NCI-H526 treated with DMSO at 0.1 percent for 48 hours (cell line): ENCODE data around the gene UBE2V1.
"Not testable (repeated sequence)": the region's sequence is repeated elsewhere in the genome, so short reads cannot be mapped to it uniquely, and the experiment has no call there.

ENCODE experiments used
- DNase-seq: peaks from one replicate; lab custom pipeline; 2025; lab: John Stamatoyannopoulos, UW

The UBE2V1 gene

DNA sequence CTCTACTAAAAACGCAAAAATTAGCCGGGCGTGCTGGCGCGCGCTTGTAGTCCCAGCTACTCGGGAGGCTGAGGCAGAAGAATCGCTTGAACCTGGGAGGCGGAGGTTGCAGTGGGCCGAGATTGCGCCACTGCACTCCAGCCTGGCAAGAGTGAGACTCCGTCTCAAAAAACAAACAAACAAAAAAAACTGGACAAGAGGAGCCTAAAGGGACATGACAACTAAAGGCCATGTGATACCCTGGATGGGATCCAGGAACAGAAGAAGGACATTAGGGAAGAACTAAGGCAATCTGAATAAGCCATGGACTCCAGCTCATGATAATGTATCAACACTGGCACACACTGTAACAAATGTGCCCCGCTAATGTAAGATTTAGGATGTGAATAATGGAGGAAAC lies 24.8 kb upstream of the UBE2V1 start:
- DNase-seq: not testable (repeated sequence)

- DNase-seq: no peak
Observed at GRCh38 chr20:50136822-50137599, 24.1 kb upstream of the UBE2V1 start.

- not testable (repeated sequence) for DNase-seq
Observed at GRCh38 chr20:50135157-50135556, 22.2 kb upstream of the UBE2V1 start.

- no peak for DNase-seq
Observed at GRCh38 chr20:50133474-50134217, 20.7 kb upstream of the UBE2V1 start.

DNA sequence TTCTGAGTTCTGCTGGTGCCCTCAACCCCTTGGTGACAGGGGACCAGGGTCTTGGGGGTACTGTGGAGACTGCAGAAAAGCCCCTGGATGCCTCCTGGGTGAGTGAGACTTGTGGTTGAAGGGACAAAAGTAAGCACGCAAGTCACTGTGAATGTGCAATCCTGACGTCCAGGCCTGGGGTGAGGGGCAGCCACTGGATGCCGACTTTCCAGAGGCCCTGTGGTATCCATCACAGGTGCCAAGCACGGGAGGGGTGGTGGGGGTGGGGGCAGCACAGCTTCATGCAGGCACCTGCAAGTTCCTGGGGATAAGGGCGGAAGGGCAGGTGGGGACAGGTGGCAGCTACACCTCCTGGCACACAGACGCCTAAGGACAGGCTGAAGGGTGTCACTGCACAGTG lies 20.1 kb upstream of the UBE2V1 start:
- DNase-seq: no peak

DNA sequence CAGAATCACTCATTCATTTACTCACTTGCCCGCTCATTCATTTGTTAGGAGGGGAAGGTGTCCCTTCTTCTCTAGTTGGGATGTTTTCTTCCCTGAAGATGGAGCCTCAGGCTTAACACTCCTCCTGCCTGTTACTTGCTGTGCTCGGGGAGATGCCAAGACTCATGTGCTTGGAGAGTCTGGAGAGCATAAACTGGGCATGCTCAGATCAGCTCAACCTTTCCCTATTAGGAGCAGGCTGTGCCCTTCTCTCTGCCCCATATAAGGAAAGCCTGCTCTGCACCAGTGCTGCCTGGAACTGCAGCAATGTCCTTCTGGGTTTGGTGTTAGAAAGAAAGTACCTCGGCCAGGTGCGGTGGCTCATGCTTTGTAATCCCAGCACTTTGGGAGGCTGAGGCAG lies 18.0 kb upstream of the UBE2V1 start:
- no peak for DNase-seq

GRCh38 chr20:50130356-50130723 lies 17.4 kb upstream of the UBE2V1 start:
- no peak for DNase-seq

DNA sequence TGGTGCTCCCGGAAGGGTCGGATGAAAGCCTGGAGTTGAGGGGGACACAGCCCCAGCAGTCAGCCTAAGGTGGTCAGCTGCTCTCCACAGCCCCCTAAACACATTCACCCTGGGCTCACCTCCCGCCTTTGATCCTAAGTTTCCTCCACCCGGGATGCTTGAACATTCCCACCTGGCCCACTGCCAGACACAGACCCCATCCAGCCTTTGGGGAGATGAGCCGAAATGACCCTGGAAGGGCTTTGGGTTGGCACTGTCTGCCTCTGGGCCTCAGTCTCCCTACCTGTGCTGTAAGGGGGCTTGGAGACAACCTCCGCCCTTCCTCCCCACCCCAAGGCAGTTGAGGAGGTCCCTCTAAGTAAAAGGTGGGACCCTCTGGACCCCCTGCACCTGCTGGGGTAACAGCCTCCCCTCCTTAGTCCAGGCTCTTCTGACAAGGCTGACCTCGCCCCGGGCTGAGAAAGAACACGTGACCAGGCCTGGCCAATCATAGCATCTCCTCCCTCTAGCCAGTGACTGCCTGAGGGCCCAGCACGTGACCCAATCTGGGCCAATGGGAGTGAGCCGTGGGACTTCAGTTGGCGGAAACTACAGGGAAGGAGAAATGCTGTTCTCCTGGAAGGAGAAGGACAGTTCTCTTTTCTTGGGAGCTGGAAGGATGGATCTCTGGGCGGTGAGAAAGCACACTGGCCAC lies 16.9 kb upstream of the UBE2V1 start:
- no peak for DNase-seq

DNA sequence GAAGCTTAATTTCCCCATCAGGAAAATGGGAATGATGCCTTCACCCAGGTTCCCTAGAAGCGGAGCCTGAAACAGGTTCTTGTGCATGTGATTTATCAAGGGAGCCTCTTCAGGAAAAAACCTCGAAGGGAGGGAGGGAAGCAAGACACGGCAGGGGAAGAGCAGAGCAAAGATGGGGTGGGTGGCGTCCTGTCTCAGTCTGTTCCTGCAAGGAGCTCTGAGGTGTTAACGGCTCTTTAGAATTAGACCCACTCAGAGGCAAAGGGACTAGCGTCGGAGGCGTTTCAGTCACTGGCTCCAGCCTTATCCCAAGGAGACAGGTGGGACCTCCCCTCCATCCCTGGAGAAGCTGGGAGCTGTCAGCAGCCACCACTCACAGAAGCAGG lies 15.6 kb upstream of the UBE2V1 start:
- DNase-seq: no peak

DNA sequence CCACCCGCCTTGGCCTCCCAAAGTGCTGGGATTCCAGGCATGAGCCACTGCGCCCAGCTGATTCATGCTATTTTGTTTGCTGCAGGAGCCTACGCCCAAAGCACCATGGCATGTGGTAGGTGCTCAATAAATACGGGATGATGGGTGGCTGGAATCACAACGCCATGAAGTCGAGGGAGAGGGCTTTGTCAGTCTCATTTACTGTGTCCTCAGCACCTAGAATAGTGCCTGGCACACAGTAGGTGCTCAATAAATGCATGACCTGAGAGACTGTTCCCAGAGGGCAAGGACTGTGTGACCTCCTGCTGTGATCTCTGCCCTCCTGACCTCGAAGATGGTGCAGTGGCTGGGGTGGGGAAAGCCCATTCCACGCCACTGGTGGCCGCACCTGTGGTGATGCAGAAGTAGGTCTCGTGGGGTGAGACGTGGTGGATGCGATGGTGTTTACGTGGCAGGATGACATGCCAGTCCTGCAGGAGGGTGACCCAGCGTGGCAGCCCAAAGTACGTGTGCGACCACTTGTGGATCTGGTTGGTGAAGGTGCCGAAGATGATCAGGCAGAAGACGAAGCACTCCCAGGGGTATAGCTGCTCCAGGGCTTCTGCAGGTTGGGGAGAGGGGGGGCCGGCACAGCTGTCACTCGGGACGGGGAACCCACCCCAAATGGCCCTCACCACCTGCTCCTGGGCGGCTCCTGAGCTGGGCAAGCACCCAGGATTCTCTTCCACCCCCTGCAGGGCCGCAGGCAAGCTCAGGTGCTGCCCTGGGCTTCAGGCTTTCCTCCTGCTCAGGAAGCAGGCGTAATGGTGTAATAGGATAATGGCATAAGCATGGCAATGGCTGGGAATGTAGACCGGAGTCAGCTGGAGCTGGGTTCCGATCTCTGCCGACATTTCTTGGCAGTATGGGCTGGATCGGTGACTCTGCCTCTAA lies 14.9 kb upstream of the UBE2V1 start:
- no peak for DNase-seq

DNA sequence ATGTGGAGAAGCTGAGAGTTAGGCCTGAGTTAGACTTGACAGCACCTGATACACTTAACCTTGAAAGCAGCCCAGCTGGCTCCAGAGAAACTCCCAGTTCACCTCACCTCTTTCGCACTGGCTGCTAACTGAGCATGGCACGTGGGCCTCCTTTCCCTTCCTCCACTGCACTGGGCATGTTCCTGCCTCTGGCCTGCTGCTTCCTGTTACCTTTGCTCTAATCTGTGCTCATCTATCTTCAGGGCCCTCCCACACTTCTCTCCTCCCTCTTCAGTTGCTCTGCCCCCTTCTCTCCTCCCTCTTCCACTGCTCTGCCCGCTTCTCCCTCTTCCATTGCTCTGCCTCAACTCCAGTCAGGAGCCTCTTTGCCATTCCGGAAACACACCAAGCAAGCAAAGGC lies 13.7 kb upstream of the UBE2V1 start:
- DNase-seq: no peak

DNA sequence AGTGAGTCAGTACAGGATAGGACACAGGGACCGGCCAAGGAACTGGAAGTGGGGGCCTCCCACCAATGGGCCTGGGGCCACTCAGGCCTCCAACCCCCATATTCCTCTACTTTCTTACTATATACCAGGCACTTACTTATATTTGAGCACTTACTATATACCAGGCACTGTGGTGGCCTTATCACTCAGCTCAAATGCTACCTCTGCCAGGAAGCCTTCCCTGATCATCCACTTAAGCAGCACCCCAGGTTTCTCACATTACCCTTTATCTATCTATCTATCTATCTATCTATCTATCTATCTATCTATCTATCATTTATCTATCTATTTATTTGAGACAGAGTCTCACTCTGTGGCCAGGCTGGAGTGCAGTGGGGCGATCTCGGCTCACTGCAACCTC lies 12.3 kb upstream of the UBE2V1 start:
- no peak for DNase-seq

DNA sequence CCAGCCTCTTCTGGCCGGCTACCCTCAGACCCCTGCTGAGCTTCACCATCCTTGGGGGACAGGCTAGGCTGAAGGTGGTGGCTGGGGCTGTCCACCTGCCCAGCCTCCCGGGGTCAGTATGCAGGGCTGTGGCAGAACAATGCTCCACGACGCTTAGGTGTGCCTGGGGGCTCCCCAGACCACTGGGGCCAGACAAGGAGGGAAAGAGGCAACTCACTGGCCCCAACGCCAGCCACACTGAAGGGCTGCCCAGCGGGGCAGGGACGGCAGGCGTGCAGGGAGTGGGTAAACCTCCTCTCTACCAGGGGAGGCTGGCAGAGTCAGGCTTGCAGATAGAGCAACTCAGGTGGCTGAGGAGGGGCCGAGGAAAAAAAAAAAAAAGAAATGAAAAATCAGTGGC lies 11.5 kb upstream of the UBE2V1 start:
- DNase-seq: no peak

GRCh38 chr20:50123418-50123817 lies 10.5 kb upstream of the UBE2V1 start:
- no peak for DNase-seq

GRCh38 chr20:50122763-50123162 lies 9.8 kb upstream of the UBE2V1 start:
- DNase-seq: no peak

- DNase-seq: no peak
Observed at GRCh38 chr20:50121858-50122271, 8.9 kb upstream of the UBE2V1 start.

GRCh38 chr20:50120935-50121693 lies 8.2 kb upstream of the UBE2V1 start:
- peak; percentile 61 for DNase-seq

- DNase-seq: no peak
Observed at GRCh38 chr20:50118203-50118602, 5.3 kb upstream of the UBE2V1 start.

DNA sequence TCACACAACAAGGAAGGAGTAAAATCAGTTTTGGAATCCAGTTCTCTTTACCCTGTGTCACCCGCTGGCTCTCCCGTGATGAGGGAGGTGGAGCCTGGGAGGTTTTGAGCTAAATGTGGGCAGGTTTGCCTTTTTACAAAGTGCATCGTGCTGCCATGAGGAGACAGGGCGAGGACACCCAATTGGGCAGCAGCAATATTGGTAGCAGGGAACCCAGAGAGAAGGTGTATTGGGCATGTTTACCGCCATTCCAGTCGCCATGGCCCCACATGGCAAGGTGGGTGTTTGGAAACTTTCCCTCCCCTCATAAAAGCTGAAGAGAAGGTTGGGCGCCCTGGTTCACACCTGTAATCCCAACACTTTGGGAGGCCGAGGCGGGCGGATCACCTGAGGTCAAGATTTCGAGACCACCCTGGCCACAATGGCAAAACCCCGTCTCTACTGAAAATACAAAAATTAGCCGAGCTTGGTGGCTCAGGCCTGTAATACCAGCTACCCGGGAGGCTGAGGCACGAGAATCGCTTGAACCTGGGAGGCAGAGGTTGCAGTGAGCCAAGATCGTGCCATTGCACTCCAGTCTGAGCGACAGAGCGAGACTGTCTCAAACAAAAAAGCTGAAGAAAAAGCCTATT lies 3.5 kb upstream of the UBE2V1 start:
- no peak for DNase-seq

- DNase-seq: peak; percentile 92
Observed at GRCh38 chr20:50115591-50116367, 2.8 kb upstream of the UBE2V1 start.
